GM21528 (cell line): Measurements from ENCODE around the gene IGFBP4.

ENCODE experiments used
- ATAC-seq: cut with Tn5 transposase; IDR thresholded peaks from one replicate; pipeline ENCODE4 v1.9.1; 2021; ENCODE audit warnings: mild to moderate bottlenecking, moderate library complexity; ENCODE audit not compliant: unreplicated experiment, low FRiP score

The IGFBP4 gene

GRCh38 chr17:40485851-40486521 lies 42.7 kb downstream of the IGFBP4 start:
- no peak for ATAC-seq

- no peak for ATAC-seq
These were observed 43.5 kb downstream of the IGFBP4 start for GRCh38 chr17:40486522-40487370.

DNA sequence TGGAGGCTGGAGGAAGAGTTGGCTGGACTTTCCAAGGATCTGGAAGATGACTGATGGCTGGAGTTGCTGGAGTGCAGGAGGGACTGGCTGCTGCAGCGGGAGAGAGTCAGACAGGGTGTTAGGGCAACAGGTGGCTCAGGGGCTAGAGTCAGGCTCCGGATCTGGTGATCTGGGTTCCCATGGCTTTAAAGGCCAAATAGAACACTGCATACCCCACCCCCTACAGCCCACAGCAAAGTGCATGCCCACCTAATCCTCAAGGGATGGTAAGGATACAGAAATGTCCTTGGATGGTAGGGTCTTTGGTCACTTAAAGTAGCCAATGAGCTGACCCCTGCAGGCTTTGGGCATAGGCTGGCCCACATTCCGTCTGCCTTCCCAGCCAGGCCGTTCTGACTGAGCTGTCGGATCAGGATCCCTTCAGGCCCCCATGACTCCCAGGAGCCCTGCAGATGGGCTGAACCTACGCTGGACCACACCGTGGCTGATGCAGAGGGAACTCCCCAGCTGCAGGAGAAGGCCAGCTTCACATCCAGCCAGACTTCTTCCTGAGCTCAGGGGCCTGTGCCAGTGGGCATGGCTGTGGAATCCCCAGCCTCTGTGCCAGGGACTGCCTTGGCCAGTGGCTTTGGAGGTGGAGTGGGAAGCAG lies 44.2 kb downstream of the IGFBP4 start:
- ATAC-seq: no peak

- no peak for ATAC-seq
These were observed 47.1 kb downstream of the IGFBP4 start for GRCh38 chr17:40490289-40490853.

DNA sequence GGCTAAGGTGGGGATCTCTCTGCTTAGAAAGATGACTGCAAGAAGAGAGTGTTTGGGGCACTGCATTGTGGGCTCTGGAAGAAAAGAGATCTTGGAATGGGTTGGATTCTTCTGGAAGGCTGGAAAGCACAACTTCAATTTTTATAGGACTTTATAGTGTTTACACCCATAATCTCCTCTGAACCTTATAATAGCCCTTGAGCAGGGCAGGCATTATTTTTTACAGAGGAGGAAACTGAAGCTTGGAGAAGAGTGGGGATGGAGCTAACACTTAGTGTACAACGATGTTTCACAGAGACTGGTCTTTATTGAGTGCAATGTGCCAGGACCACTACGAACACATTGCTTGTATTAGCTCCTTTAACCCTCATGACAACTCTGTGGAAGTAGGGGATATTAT lies 47.7 kb downstream of the IGFBP4 start:
- no peak for ATAC-seq

DNA sequence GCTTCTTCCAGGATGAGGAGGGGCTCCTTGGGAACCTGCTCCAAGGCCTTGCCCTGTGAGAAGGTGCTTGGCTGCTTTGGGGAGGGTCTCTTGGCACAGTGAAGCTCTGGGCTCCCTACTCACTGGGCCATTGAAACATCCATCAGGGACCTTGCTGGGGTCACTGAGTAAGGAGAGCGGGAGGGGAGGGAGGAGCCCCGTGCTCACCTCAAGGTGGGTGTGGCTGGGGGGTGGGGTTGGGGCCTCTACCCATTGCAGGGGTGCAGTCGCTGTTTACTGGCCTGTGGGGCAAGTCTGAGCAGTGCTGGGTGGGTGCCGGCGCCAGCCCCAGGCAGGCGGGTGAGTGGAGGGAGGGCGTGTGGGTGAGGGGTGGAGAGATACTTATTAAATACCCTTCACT lies 48.2 kb downstream of the IGFBP4 start:
- no peak for ATAC-seq

- no peak for ATAC-seq
These were observed 50.4 kb downstream of the IGFBP4 start for GRCh38 chr17:40493697-40494096.

DNA sequence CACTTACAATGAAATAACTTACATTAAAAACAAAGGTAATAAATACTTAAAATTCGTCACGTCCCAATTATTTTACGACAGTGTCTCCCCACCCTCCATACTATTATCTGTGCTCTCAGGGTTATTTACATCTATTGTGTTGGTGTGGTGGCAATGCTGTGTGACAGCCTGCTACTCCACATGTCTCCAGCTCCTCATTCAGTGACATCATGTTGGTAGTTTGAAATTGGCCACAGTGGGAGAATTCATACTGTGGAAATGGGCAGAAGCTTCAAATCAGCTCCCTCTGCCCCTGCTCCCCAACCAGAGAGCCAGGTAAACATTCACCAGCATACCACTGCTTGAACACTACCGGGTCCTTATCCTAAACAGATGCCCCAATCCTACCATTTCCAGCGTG lies 51.9 kb downstream of the IGFBP4 start:
- no peak for ATAC-seq

GRCh38 chr17:40496170-40496569 lies 52.9 kb downstream of the IGFBP4 start:
- ATAC-seq: no peak

DNA sequence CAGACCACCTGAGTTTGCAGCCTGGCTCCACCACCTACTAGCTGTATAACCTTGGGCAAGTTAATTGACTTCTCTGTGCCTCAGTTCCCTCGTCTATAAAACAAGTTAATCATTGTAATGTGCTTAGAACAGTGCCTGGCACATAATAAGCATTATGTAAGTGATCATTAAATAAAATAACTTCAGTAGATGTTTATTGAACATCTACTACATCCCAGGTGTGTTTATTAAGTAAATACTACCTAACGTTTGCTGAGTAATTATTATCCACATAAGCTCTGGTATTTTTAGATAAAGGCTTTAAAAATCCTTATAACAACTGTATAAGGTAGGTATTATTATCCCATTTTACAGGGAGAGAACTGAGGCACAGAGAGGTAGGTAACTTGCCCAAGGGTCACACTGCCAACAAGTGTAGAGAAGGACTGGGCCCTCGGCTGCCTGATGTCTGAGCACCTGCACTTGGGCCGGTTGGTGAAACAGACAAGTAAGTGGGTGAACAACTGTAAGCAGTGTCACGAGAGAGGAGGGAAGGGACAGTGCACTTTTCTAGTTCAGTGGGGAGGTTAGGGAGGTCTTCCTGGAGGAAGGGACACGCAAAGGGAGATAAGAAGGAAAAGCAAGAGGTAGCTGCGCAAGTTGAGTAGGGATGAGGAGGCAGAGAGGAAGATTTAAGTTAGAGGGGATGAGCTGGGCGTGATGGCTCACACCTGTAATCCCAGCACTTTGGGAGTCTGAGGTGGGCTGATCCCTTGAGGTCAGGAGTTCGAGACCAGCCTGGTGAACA lies 53.6 kb downstream of the IGFBP4 start:
- ATAC-seq: no peak

GRCh38 chr17:40497695-40498094 lies 54.4 kb downstream of the IGFBP4 start:
- no peak for ATAC-seq

GRCh38 chr17:40498281-40499084 lies 55.2 kb downstream of the IGFBP4 start:
- no peak for ATAC-seq

DNA sequence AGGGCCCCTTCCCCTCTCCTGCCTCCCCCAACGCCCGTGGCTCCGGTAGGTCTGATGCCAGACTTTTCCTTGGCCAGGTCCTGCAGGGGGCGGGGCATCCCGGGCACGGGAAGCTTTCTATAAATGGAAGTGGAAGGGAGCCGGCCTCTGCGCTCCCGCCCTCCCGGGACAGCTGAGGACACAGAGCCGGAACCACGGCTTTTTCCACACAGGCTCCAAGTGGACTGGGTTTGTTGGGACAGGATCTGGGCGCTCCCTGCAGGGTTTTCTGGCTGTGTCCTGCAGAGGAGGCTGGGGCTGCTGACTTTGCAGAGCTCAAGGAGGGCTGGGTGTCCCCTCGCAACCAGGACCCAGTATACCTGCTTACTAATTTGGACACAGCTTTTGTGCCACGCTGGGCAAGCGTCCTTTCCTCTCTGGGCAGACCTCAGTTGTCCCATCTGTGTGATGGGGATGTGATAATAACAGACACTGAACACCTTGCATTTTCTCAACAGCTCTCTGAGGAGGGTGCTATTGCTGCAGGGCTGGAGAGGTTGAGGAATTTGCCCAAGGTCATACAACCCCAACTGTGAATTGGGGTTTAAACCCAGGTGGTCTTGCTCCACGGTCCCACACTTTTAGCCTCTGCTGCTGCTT lies 56.4 kb downstream of the IGFBP4 start:
- no peak for ATAC-seq

- ATAC-seq: no peak
These were observed 56.9 kb downstream of the IGFBP4 start for GRCh38 chr17:40500190-40500589.

- ATAC-seq: no peak
These were observed 57.5 kb downstream of the IGFBP4 start for GRCh38 chr17:40500709-40501108.

DNA sequence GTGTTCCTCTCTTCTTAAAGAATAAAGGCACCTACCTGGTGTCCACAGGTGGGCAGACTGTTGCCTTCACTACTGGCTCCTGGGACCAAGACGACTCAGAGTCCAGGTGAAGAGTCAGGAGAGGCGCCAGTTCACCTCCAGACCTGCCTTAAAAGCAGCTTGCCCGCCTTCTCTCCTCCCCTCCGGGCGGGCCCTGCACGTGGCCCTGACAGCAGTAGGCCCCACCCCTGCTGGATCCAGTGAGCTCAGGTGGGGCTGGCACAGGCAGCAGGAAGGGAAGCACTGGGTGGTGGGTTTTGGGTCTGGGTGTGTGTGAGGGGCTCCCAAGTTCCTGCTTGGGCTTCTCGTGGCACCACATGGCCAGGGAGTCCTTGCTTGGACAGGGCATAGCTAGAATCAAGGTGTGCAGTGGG lies 58.3 kb downstream of the IGFBP4 start, which contains the start of gene TNS4:
TNS4 (minus strand) TSS at position 125 of the 413 bp plus-strand sequence. CDS start 5,198 bp downstream, outside the sequence.
- ATAC-seq: no peak

DNA sequence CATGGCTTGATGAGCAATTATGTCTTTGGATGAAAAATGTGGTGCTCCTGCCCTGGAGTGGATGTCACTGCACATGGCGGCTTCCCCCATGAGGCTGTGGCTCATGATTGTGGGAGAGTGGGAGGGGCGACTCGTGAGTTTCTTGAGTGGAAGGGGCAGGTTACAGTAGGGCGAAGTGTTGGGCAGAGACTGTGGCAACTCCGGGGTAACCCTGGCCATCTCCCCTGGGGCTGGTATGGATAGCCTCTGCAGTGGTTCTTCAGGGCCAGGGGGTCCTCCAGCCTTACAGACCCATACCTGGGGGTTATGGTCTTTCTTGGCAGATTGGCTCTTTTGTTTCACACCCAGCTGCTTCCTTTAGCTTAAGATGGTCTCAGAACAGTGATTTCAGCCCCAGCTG lies 59.5 kb downstream of the IGFBP4 start:
- no peak for ATAC-seq

GRCh38 chr17:40503154-40503553 lies 59.9 kb downstream of the IGFBP4 start:
- no peak for ATAC-seq

DNA sequence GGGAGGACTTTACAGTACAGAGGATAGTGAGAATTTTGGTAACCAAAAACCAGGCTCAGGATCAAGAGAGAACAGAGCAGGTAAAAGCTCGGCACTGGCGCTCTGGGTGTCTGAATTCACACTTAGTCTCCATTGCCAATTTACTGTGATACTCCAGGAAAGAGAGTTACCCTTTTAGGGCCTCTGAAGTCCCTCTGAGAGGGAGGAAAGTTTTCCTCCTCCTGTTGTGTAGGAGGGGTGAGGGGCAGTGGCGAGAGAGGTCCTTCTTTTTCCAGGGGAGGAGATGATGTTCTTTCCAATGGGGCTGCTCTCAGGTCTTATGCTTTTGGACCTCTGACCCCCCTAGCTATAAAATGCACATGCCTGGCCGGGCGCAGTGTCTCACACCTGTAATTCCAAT lies 63.5 kb downstream of the IGFBP4 start:
- ATAC-seq: no peak
